H1 (cell line): ENCODE results near the gene GNG7. TPM values are rescaled to one million over a fixed set of nuclear protein-coding genes. Genes with fewer than 3 reads are reported as not detected.

Experiments used
- CTCF ChIA-PET: fragments of 300-600 bp; sonication (Branson Sonifier 250); formaldehyde crosslinking; loops from one replicate; lab custom pipeline; 2021; ENCODE audit not compliant: partially characterized antibody; lab: Charles Lee
- POLR2A ChIA-PET: fragments of 300-600 bp; sonication (Branson Sonifier 250); formaldehyde crosslinking; loops from one replicate; lab custom pipeline; 2021; ENCODE audit warnings: inconsistent platforms; ENCODE audit not compliant: partially characterized antibody; lab: Charles Lee
- DNase-seq, 2 experiments: peaks; one replicate each; pipeline versions ENCODE4 v3.0.0 to v3.0.0-alpha.2; 2010 to 2022; ENCODE audit warnings: low spot score in 2 of 2, low read depth in 1 of 2, mixed read lengths in 1 of 2
- FAIRE-seq: peaks from 2 replicates; lab custom pipeline; 2011; peaks lifted over from hg19 to GRCh38; lab: Jason Lieb, UNC
- H2AFZ ChIP-seq: 2 replicates; pipeline ENCODE4 v1.8.1; 2012; ENCODE audit warnings: low read length, inconsistent platforms
- H2AK5ac ChIP-seq: 2 replicates; pipeline ENCODE4 v1.6.1; 2013; ENCODE audit warnings: low read depth, low read length
- H2BK120ac ChIP-seq: replicated peaks from 2 replicates; pipeline ENCODE3; 2013; ENCODE audit warnings: low read depth, low read length, inconsistent platforms
- H2BK12ac ChIP-seq: 2 replicates; pipeline ENCODE4 v1.6.1; 2013; ENCODE audit warnings: low read depth, low read length
- H2BK15ac ChIP-seq: 2 replicates; pipeline ENCODE4 v1.6.1; 2013; ENCODE audit warnings: low read length
- H2BK20ac ChIP-seq: 2 replicates; pipeline ENCODE4 v1.6.1; 2013; ENCODE audit warnings: low read length
- H2BK5ac ChIP-seq: 2 replicates; pipeline ENCODE4 v1.6.1; 2013; ENCODE audit warnings: low read depth, low read length
- H3K14ac ChIP-seq: 2 replicates; pipeline ENCODE4 v1.6.1; 2013; ENCODE audit warnings: inconsistent platforms; ENCODE audit not compliant: insufficient read length
- H3K18ac ChIP-seq: 2 replicates; pipeline ENCODE4 v1.6.1; 2013; ENCODE audit warnings: low read length; ENCODE audit errors: extremely low read depth
- H3K23ac ChIP-seq: 2 replicates; pipeline ENCODE4 v1.6.1; 2013; ENCODE audit warnings: inconsistent platforms; ENCODE audit not compliant: insufficient read length
- H3K23me2 ChIP-seq: 2 replicates; pipeline ENCODE4 v1.6.1; 2013; ENCODE audit warnings: low read depth, low read length
- H3K27ac ChIP-seq: 2 replicates; pipeline ENCODE4 v1.6.1; 2011; ENCODE audit warnings: low read depth, low read length, inconsistent platforms
- H3K27me3 ChIP-seq, 4 experiments: replicated peaks in 1 of 4; 1 replicate in 1 of 4; 2 replicates in 3 of 4; pipeline versions ENCODE4 v1.6.1 to v1.8.1; 2011 to 2013; ENCODE audit warnings: low read length in 3 of 4, mild to moderate bottlenecking in 3 of 4, inconsistent platforms in 2 of 4, mixed read lengths in 2 of 4, moderate library complexity in 1 of 4; ENCODE audit not compliant: control insufficient read depth in 3 of 4, insufficient read depth in 3 of 4; ENCODE audit errors: extremely low read depth in 1 of 4
- H3K36me3 ChIP-seq, 4 experiments: 2 replicates each; pipeline versions ENCODE4 v1.6.1 to v1.8.1; 2011 to 2013; ENCODE audit warnings: mild to moderate bottlenecking in 4 of 4, low read length in 3 of 4, moderate library complexity in 2 of 4, control low read depth in 1 of 4, inconsistent platforms in 1 of 4; ENCODE audit not compliant: insufficient read depth in 4 of 4, control insufficient read depth in 2 of 4
- H3K4ac ChIP-seq: replicated peaks from 2 replicates; pipeline ENCODE3; 2013; ENCODE audit warnings: low read length, low read depth, mixed read lengths, inconsistent platforms; ENCODE audit not compliant: insufficient read length
- H3K4me1 ChIP-seq, 4 experiments: replicated peaks in 1 of 4; 1 replicate in 1 of 4; 2 replicates in 3 of 4; pipeline versions ENCODE4 v1.6.1 to v1.8.1; 2011 to 2013; ENCODE audit warnings: low read length in 3 of 4, inconsistent platforms in 2 of 4, mixed read lengths in 1 of 4; ENCODE audit not compliant: insufficient read depth in 4 of 4, control insufficient read depth in 3 of 4
- H3K4me2 ChIP-seq, 2 experiments: 2 replicates each; pipeline versions ENCODE4 v1.6.1 to v1.8.1; 2011 to 2013; ENCODE audit warnings: low read depth in 2 of 2, low read length in 2 of 2, control low read depth in 1 of 2, inconsistent platforms in 1 of 2, mild to moderate bottlenecking in 1 of 2; ENCODE audit not compliant: insufficient read depth in 1 of 2
- H3K4me3 ChIP-seq, 4 experiments: fragments of 200-600, 300-600 bp in 1 of 4; sonication (generic), shearing (Covaris generic), sonication (Bioruptor Twin) in 1 of 4; 2 replicates each; pipeline versions ENCODE4 v1.5.1 to v1.8.1; 2011 to 2016; ENCODE audit warnings: low read length in 4 of 4, low read depth in 3 of 4, control low read depth in 2 of 4, inconsistent platforms in 2 of 4, mild to moderate bottlenecking in 2 of 4, mixed read lengths in 1 of 4, moderate library complexity in 1 of 4; ENCODE audit not compliant: insufficient read depth in 2 of 4; ENCODE audit errors: extremely low read depth in 1 of 4
- H3K56ac ChIP-seq: replicated peaks from 2 replicates; pipeline ENCODE3; 2013; ENCODE audit warnings: low read depth, mild to moderate bottlenecking, mixed read lengths, low read length, inconsistent platforms; ENCODE audit not compliant: insufficient read length
- H3K79me1 ChIP-seq: 2 replicates; pipeline ENCODE4 v1.6.1; 2013; ENCODE audit warnings: low read depth, low read length, control low read depth
- H3K79me2 ChIP-seq, 2 experiments: 2 replicates each; pipeline versions ENCODE4 v1.6.1 to v1.8.1; 2012 to 2013; ENCODE audit warnings: low read length in 2 of 2, mild to moderate bottlenecking in 2 of 2, inconsistent platforms in 1 of 2; ENCODE audit not compliant: insufficient read depth in 2 of 2, control insufficient read depth in 1 of 2
- H3K9ac ChIP-seq, 4 experiments: replicated peaks in 1 of 4; 1 replicate in 1 of 4; 2 replicates in 3 of 4; pipeline versions ENCODE4 v1.6.1 to v1.8.1; 2011 to 2013; ENCODE audit warnings: low read depth in 3 of 4, low read length in 3 of 4, control low read depth in 2 of 4, mild to moderate bottlenecking in 2 of 4, moderate library complexity in 2 of 4, inconsistent platforms in 1 of 4; ENCODE audit errors: extremely low read depth in 1 of 4
- H3K9me3 ChIP-seq, 2 experiments: 2 replicates each; pipeline versions ENCODE4 v1.6.1 to v1.8.1; 2012 to 2013; ENCODE audit warnings: mild to moderate bottlenecking in 2 of 2, moderate library complexity in 2 of 2, control low read depth in 1 of 2, inconsistent platforms in 1 of 2, low read depth in 1 of 2, low read length in 1 of 2, mixed read lengths in 1 of 2; ENCODE audit not compliant: insufficient read depth in 2 of 2
- H4K20me1 ChIP-seq, 2 experiments: replicated peaks in 1 of 2; 2 replicates each; pipeline versions ENCODE3 to v1.8.1; 2011 to 2013; ENCODE audit warnings: inconsistent platforms in 2 of 2, low read length in 2 of 2, mild to moderate bottlenecking in 1 of 2; ENCODE audit not compliant: insufficient read depth in 2 of 2, control insufficient read depth in 1 of 2
- H4K5ac ChIP-seq: 2 replicates; pipeline ENCODE4 v1.6.1; 2013; ENCODE audit warnings: low read length, low read depth, mixed read lengths, inconsistent platforms; ENCODE audit not compliant: insufficient read length
- H4K8ac ChIP-seq: 2 replicates; pipeline ENCODE4 v1.8.0; 2013; ENCODE audit warnings: mild to moderate bottlenecking, moderate library complexity, low read length, inconsistent platforms; ENCODE audit not compliant: insufficient read depth; ENCODE audit errors: extremely low read depth
- H4K91ac ChIP-seq: replicated peaks from 2 replicates; pipeline ENCODE3; 2013; ENCODE audit warnings: low read length, mixed read lengths, inconsistent platforms; ENCODE audit not compliant: insufficient read length
- ASH2L ChIP-seq: fragments of 200-600, 300-600 bp; sonication (generic); IDR thresholded peaks from one replicate; pipeline ENCODE4 v1.7.1; 2017; ENCODE audit warnings: low read length
- CHD1 ChIP-seq: IDR thresholded peaks from 2 replicates; pipeline ENCODE4 v1.6.1; 2012; ENCODE audit warnings: low read depth, low read length, improper control_type of control experiment
- KDM5A ChIP-seq: fragments of 200-600 bp; IDR thresholded peaks from 2 replicates; pipeline ENCODE4 v1.7.1; 2012; ENCODE audit warnings: mild to moderate bottlenecking, low read length, inconsistent platforms, mixed read lengths
- NRF1 ChIP-seq: IDR thresholded peaks from 2 replicates; pipeline ENCODE4 v1.6.1; 2011; ENCODE audit warnings: mild to moderate bottlenecking, low read depth, low read length, improper control_type of control experiment
- POLR2AphosphoS5 ChIP-seq: IDR thresholded peaks from 2 replicates; pipeline ENCODE4 v1.6.1; 2011; ENCODE audit warnings: low read depth, low read length
- RNF2 ChIP-seq: fragments of 200-900, 300-1000 bp; sonication (generic); IDR thresholded peaks from 2 replicates; pipeline ENCODE4 v1.7.1; 2016; ENCODE audit warnings: borderline replicate concordance, low read depth, mild to moderate bottlenecking, antibody characterized with exemption, low read length; ENCODE audit not compliant: poor library complexity, severe bottlenecking; ENCODE audit errors: missing control alignments
- SP1 ChIP-seq: IDR thresholded peaks from 2 replicates; pipeline ENCODE4 v1.6.1; 2011; ENCODE audit warnings: low read depth, low read length
- SP4 ChIP-seq: IDR thresholded peaks from 2 replicates; pipeline ENCODE4 v1.6.1; 2012; ENCODE audit warnings: low read length, inconsistent platforms
- SRF ChIP-seq: IDR thresholded peaks from 2 replicates; pipeline ENCODE4 v1.6.1; 2011; ENCODE audit warnings: mild to moderate bottlenecking, low read depth, low read length, moderate library complexity
- TAF1 ChIP-seq: IDR thresholded peaks from 2 replicates; pipeline ENCODE4 v1.6.1; 2011; ENCODE audit warnings: mild to moderate bottlenecking, low read depth, low read length
- WGBS, 2 experiments: shearing (Covaris generic) in 1 of 2; methylation state at CpG; one replicate each; pipeline versions ENCODE4 v1.1.6 to v1.1.7; 2013 to 2015; ENCODE audit warnings: low lambda C conversion rate in 2 of 2, mixed read lengths in 2 of 2, inconsistent platforms in 1 of 2, low coverage in 1 of 2, missing lambda C conversion rate in 1 of 2; ENCODE audit not compliant: insufficient replicate concordance in 2 of 2, insufficient coverage in 1 of 2, insufficient read length in 1 of 2; ENCODE audit errors: extremely low coverage in 1 of 2, missing lambda C conversion rate in 1 of 2; 5-methylcytosine and 5-hydroxymethylcytosine counted together
- polyA plus RNA-seq, 7 experiments: library from polyadenylated mRNA; depleted of rRNA in 3 of 7; stranded (reverse) in 5 of 7; unstranded in 2 of 7; fragments of >200 nt in 5 of 7; fragments of 200-250 nt in 2 of 7; gene quantifications; 1 replicate in 5 of 7; 2 replicates in 1 of 7; 4 replicates in 1 of 7; pipeline versions ENCODE4 v1.2.1 to v1.2.3, GENCODE V29; 2011 to 2013; ENCODE audit warnings: missing spikeins in 2 of 7, mixed read lengths in 2 of 7
- total RNA-seq: library from RNA; stranded (reverse); fragmentation: NEBNext Ultra II Directional; extraction: Animal tissue kit (Norgen Biotek cat#: 25700); gene quantifications from 2 replicates; pipeline ENCODE4 v1.2.1, GENCODE V29; 2021
- TF ChIP-seq, protein P1 (sequence below), 3 experiments: IDR thresholded peaks; 1 replicate in 2 of 3; 2 replicates in 1 of 3; pipeline versions ENCODE4 v1.5.1 to v1.6.1; 2011; ENCODE audit warnings: low read length in 3 of 3, mild to moderate bottlenecking in 3 of 3, inconsistent platforms in 2 of 3, low read depth in 1 of 3, moderate library complexity in 1 of 3; ENCODE audit not compliant: insufficient read depth in 1 of 3; ENCODE audit errors: control extremely low read depth in 1 of 3

GNG7 gene
- total and polyA plus RNA-seq, 2 of the 8 experiments (the other 6 are each of a cell fraction or from before 2014, with no cell fraction given): 2.8 to 7.8 TPM

DNA sequence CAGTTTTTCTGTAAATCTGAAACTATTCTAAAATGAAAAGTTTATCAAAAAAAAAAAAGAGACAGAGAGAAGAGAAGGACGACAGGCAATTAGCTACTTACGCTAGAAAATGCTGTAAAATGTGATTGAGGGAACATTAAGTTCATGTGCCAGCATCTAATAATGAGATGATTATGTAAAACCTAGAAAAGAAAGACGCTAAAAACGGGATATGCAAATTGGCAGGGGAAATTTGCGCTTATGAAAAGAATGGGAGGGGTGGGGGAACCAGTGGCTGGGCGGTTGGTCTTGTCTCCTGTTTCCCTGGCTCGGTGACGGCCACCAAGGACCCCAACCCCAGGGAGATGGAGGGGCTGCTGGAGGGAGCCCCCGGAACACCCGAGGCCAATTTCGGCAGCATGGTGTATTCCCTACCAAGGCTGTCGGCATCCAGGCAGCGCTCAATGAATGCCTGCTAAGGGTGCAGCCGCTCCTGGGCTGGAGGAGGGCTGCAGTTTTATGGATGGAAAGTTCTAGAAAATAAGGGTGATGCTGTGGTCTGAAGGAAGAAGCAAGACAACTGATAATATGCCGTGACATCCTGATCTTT, 34.2 kb downstream of the GNG7 start:
- no peak overlapping the region for H4K8ac ChIP-seq
- no peak for FAIRE-seq
- H3K14ac ChIP-seq: no peak overlapping the region
- H3K4me2 ChIP-seq: no peak overlapping the region
- no peaks in the 10 kb centered on the region for H3K36me3 ChIP-seq
- no peaks in the 10 kb centered on the region for H3K23me2 ChIP-seq
- H3K4me3 ChIP-seq: no peak overlapping the region
- ChIA-PET POLR2A (no interaction called here), CTCF (interaction anchor here (1.5 kb wide), 1 partner anchor 20 kb away, joined by 4 read pairs; no protein-coding TSS in a partner anchor)
- H2BK12ac ChIP-seq: no peak overlapping the region
- H3K4ac ChIP-seq: no peak overlapping the region
- no peaks in the 10 kb centered on the region for H4K20me1 ChIP-seq
- TF ChIP-seq SP4 (no peak), KDM5A (no peak), POLR2AphosphoS5 (no peak), SP1 (no peak), NRF1 (no peak), RNF2 (no peak), TAF1 (no peak), CHD1 (no peak), ASH2L (no peak), SRF (no peak)
- TF ChIP-seq, protein P1, sequence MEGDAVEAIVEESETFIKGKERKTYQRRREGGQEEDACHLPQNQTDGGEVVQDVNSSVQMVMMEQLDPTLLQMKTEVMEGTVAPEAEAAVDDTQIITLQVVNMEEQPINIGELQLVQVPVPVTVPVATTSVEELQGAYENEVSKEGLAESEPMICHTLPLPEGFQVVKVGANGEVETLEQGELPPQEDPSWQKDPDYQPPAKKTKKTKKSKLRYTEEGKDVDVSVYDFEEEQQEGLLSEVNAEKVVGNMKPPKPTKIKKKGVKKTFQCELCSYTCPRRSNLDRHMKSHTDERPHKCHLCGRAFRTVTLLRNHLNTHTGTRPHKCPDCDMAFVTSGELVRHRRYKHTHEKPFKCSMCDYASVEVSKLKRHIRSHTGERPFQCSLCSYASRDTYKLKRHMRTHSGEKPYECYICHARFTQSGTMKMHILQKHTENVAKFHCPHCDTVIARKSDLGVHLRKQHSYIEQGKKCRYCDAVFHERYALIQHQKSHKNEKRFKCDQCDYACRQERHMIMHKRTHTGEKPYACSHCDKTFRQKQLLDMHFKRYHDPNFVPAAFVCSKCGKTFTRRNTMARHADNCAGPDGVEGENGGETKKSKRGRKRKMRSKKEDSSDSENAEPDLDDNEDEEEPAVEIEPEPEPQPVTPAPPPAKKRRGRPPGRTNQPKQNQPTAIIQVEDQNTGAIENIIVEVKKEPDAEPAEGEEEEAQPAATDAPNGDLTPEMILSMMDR (IDR thresholded peaks at IDR 0.05; ENCODE audit: control extremely low read depth in 1 of 3, insufficient read depth in 1 of 3, low read depth in 1 of 3, low read length in 3 of 3): no peak
- WGBS, 2 experiments: 77% methylated on average over 15 of the region's 15 CpGs; no CpG with 5 or more reads in 1 of the 2 experiments
- H2BK15ac ChIP-seq: no peak overlapping the region
- H3K27me3 ChIP-seq: no peaks in the 10 kb centered on the region; a peak in 1 of 7 replicates
- H2AFZ ChIP-seq: no peak overlapping the region
- H3K79me2 ChIP-seq: no peaks in the 10 kb centered on the region
- H3K18ac ChIP-seq: no peak overlapping the region
- H2BK20ac ChIP-seq: no peak overlapping the region
- H3K27ac ChIP-seq: no peak overlapping the region
- no peak overlapping the region for H2BK120ac ChIP-seq
- H2BK5ac ChIP-seq: no peak overlapping the region
- no peak overlapping the region for H2AK5ac ChIP-seq
- no peaks in the 10 kb centered on the region for H3K79me1 ChIP-seq
- H4K91ac ChIP-seq: no peak overlapping the region
- no peaks in the 10 kb centered on the region; a peak in 1 of 4 replicates for H3K9me3 ChIP-seq
- no peak overlapping the region for H3K9ac ChIP-seq
- H3K23ac ChIP-seq: no peak overlapping the region
- no peak overlapping the region for H3K56ac ChIP-seq
- no peak for DNase-seq
- peaks cover 0 to 4% (median 0%) of the 10 kb centered on the region in 4 experiments; a peak in 1 of 7 replicates for H3K4me1 ChIP-seq
- H4K5ac ChIP-seq: no peak overlapping the region
